ENCODE data around the gene SBF2. TPM values are rescaled to one million over a fixed set of nuclear protein-coding genes. Genes with fewer than 3 reads are reported as not detected.

The SBF2 gene
- total and polyA plus RNA-seq, 2 donors = 8.1 to 10.2 TPM

- H3K4me1 ChIP-seq (ENCODE audit: control insufficient read depth in 2 of 2, insufficient read depth in 2 of 2, low read length in 2 of 2) = no peaks in the 10 kb centered on the region
- 100% methylated on average over 2 of the region's 2 CpGs for WGBS
- no peaks in the 10 kb centered on the region for H3K9me3 ChIP-seq (ENCODE audit: control insufficient read depth in 2 of 2, insufficient read depth in 1 of 2, low read length in 1 of 2)
- DNase-seq (ENCODE audit: low read depth in 6 of 9, low spot score in 9 of 9) = no peak
- no peak overlapping the region for H3K4me3 ChIP-seq (ENCODE audit: low read length in 2 of 2)
- H3K27ac ChIP-seq (ENCODE audit: low read depth in 1 of 2, low read length in 1 of 2) = no peak overlapping the region
- no peaks in the 10 kb centered on the region for H3K27me3 ChIP-seq (ENCODE audit: control insufficient read depth in 2 of 2, insufficient read depth in 1 of 2, low read length in 1 of 2)
- H3K36me3 ChIP-seq (ENCODE audit: control insufficient read depth in 2 of 2, insufficient read depth in 2 of 2, low read length in 1 of 2) = no peaks in the 10 kb centered on the region
These were observed 96.9 kb downstream of the SBF2 start for GRCh38 chr11:10197091-10197490.

DNA sequence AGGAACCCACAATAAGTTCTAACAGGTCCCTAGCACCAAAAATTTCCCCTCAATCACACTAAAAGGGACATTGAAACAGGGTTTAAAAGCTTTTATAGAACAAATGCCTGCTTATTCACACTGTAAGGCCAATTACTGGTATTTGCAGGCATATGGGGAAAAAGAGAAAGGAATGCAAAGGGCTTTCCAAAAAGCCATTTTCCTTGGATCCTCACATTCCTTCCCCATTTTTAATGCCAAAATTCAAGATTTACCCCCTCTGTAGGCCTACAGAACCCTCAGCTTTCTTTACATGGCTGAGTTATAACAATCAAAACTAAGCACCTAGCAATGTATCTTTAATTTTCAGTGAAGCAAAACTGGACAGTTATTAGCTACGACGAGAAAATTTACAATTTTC is 102.0 kb downstream of the SBF2 start:
- DNase-seq (ENCODE audit: low read depth in 6 of 9, low spot score in 9 of 9) = no peak
- Histone ChIP-seq H3K9me3 (ENCODE audit: control insufficient read depth in 2 of 2, insufficient read depth in 1 of 2, low read length in 1 of 2) (no peaks in the 10 kb centered on the region), H3K4me1 (ENCODE audit: control insufficient read depth in 2 of 2, insufficient read depth in 2 of 2, low read length in 2 of 2) (no peaks in the 10 kb centered on the region), H3K27ac (ENCODE audit: low read depth in 1 of 2, low read length in 1 of 2) (no peak overlapping the region), H3K27me3 (ENCODE audit: control insufficient read depth in 2 of 2, insufficient read depth in 1 of 2, low read length in 1 of 2) (no peaks in the 10 kb centered on the region), H3K4me3 (ENCODE audit: low read length in 2 of 2) (no peak overlapping the region), H3K36me3 (ENCODE audit: control insufficient read depth in 2 of 2, insufficient read depth in 2 of 2, low read length in 1 of 2) (no peaks in the 10 kb centered on the region)
- WGBS = 98% methylated on average over 2 of the region's 2 CpGs

DNA sequence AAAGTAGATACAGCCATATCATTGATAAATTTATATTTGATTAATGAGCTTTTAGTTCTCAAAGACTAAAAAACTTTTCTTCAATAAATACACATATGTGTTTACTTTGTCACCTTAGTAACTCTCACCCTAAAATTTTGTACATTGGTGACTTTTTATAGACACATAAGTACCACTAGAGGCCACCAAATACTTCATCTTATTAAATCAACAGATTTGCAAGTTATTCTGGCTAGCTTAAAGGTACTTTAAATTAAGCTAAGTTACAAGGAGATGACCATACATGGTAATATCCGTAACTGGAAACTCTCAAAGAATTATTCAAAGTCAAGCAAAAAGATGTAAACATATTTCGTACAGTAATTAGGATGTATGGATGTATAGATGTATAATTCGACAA is 112.2 kb downstream of the SBF2 start:
- Histone ChIP-seq H3K4me3 (ENCODE audit: low read length in 2 of 2) (no peak overlapping the region), H3K4me1 (ENCODE audit: control insufficient read depth in 2 of 2, insufficient read depth in 2 of 2, low read length in 2 of 2) (no peaks in the 10 kb centered on the region), H3K36me3 (ENCODE audit: control insufficient read depth in 2 of 2, insufficient read depth in 2 of 2, low read length in 1 of 2) (no peaks in the 10 kb centered on the region), H3K27me3 (ENCODE audit: control insufficient read depth in 2 of 2, insufficient read depth in 1 of 2, low read length in 1 of 2) (no peaks in the 10 kb centered on the region), H3K9me3 (ENCODE audit: control insufficient read depth in 2 of 2, insufficient read depth in 1 of 2, low read length in 1 of 2) (no peaks in the 10 kb centered on the region), H3K27ac (ENCODE audit: low read depth in 1 of 2, low read length in 1 of 2) (no peak overlapping the region)
- WGBS = 97% methylated on average over 3 of the region's 3 CpGs
- DNase-seq (ENCODE audit: low read depth in 6 of 9, low spot score in 9 of 9) = peak in 1 of 9 donors; percentile 4

GRCh38 chr11:10164621-10165020 is 129.4 kb downstream of the SBF2 start:
- Histone ChIP-seq H3K36me3 (ENCODE audit: control insufficient read depth in 2 of 2, insufficient read depth in 2 of 2, low read length in 1 of 2) (no peaks in the 10 kb centered on the region), H3K4me1 (ENCODE audit: control insufficient read depth in 2 of 2, insufficient read depth in 2 of 2, low read length in 2 of 2) (no peaks in the 10 kb centered on the region), H3K27me3 (ENCODE audit: control insufficient read depth in 2 of 2, insufficient read depth in 1 of 2, low read length in 1 of 2) (no peaks in the 10 kb centered on the region), H3K4me3 (ENCODE audit: low read length in 2 of 2) (no peak overlapping the region), H3K9me3 (ENCODE audit: control insufficient read depth in 2 of 2, insufficient read depth in 1 of 2, low read length in 1 of 2) (no peaks in the 10 kb centered on the region), H3K27ac (ENCODE audit: low read depth in 1 of 2, low read length in 1 of 2) (no peak overlapping the region)
- DNase-seq (ENCODE audit: low read depth in 6 of 9, low spot score in 9 of 9) = no peak

DNA sequence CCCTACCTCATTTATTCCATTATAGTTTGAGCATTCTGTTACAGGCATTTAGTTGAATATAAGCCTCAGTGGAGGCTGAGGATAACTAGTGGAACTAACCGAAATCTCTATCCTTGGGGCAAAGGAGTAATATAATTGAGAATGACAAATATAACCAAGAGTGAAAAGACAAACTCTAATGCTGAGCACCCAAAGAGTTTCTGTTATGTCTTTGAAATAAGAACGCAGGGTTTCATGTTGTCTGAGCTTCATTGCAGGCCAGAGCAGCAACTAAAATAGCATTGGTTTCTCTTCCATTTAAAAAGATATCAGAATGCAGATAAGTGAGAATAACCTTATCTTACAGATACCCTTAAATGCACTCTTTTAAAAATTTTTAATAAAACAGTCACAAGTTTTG is 131.8 kb downstream of the SBF2 start:
- 99% methylated on average over 2 of the region's 2 CpGs for WGBS
- Histone ChIP-seq H3K4me1 (ENCODE audit: control insufficient read depth in 2 of 2, insufficient read depth in 2 of 2, low read length in 2 of 2) (no peaks in the 10 kb centered on the region), H3K27ac (ENCODE audit: low read depth in 1 of 2, low read length in 1 of 2) (no peak overlapping the region), H3K4me3 (ENCODE audit: low read length in 2 of 2) (no peak overlapping the region), H3K27me3 (ENCODE audit: control insufficient read depth in 2 of 2, insufficient read depth in 1 of 2, low read length in 1 of 2) (no peaks in the 10 kb centered on the region), H3K9me3 (ENCODE audit: control insufficient read depth in 2 of 2, insufficient read depth in 1 of 2, low read length in 1 of 2) (no peaks in the 10 kb centered on the region), H3K36me3 (ENCODE audit: control insufficient read depth in 2 of 2, insufficient read depth in 2 of 2, low read length in 1 of 2) (no peaks in the 10 kb centered on the region)
- DNase-seq (ENCODE audit: low read depth in 6 of 9, low spot score in 9 of 9) = no peak

DNA sequence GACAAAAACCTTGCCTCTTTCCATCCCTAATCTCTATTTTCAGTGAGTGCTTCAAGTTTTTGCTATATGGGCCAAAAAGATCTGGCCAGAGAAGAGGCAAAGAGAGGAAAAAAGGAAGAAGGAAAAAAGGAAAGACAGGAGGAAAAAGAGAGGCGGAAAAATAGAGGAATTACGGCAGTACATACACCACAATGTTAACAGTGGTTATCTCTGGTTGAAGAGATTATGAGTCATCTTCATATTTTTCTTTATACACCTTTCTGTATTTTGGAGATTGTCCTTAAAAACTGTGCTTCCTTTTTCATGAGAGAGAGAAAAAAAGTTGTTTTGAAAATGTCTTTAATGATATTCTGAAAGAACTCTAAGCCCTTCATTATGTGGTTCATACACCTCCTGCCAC is 133.7 kb downstream of the SBF2 start:
- WGBS = 97% methylated on average over 2 of the region's 2 CpGs
- Histone ChIP-seq H3K4me1 (ENCODE audit: control insufficient read depth in 2 of 2, insufficient read depth in 2 of 2, low read length in 2 of 2) (no peaks in the 10 kb centered on the region), H3K27ac (ENCODE audit: low read depth in 1 of 2, low read length in 1 of 2) (no peak overlapping the region), H3K27me3 (ENCODE audit: control insufficient read depth in 2 of 2, insufficient read depth in 1 of 2, low read length in 1 of 2) (no peaks in the 10 kb centered on the region), H3K4me3 (ENCODE audit: low read length in 2 of 2) (no peak overlapping the region), H3K36me3 (ENCODE audit: control insufficient read depth in 2 of 2, insufficient read depth in 2 of 2, low read length in 1 of 2) (no peaks in the 10 kb centered on the region), H3K9me3 (ENCODE audit: control insufficient read depth in 2 of 2, insufficient read depth in 1 of 2, low read length in 1 of 2) (peaks cover 0 to 9% of the 10 kb centered on the region in 2 donors)
- DNase-seq (ENCODE audit: low read depth in 6 of 9, low spot score in 9 of 9) = no peak

DNA sequence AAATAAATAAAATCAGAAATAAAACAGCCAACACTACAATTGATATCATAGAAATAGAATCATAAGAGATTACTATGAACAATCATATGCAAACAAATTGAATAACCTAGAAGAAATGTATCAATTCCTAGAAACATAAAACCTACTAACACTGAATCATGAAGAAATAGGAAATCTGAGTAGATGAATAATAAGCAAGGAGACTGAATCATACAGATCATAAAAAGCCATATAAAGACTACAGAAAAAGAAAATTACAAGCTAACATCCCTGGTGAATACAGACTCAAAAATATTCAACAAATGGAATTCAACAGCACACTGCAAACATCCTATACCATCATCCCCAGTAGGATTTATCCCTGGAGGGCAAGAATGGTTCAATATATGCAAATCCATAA is 135.6 kb downstream of the SBF2 start:
- peaks cover 0 to 9% of the 10 kb centered on the region in 2 donors for H3K9me3 ChIP-seq (ENCODE audit: control insufficient read depth in 2 of 2, insufficient read depth in 1 of 2, low read length in 1 of 2)
- no peaks in the 10 kb centered on the region for H3K4me1 ChIP-seq (ENCODE audit: control insufficient read depth in 2 of 2, insufficient read depth in 2 of 2, low read length in 2 of 2)
- no peaks in the 10 kb centered on the region for H3K36me3 ChIP-seq (ENCODE audit: control insufficient read depth in 2 of 2, insufficient read depth in 2 of 2, low read length in 1 of 2)
- DNase-seq (ENCODE audit: low read depth in 6 of 9, low spot score in 9 of 9) = no peak
- H3K4me3 ChIP-seq (ENCODE audit: low read length in 2 of 2) = no peak overlapping the region
- no peak overlapping the region for H3K27ac ChIP-seq (ENCODE audit: low read depth in 1 of 2, low read length in 1 of 2)
- H3K27me3 ChIP-seq (ENCODE audit: control insufficient read depth in 2 of 2, insufficient read depth in 1 of 2, low read length in 1 of 2) = no peaks in the 10 kb centered on the region

- DNase-seq (ENCODE audit: low read depth in 6 of 9, low spot score in 9 of 9) = no peak
These were observed 138.1 kb downstream of the SBF2 start for GRCh38 chr11:10155793-10156490.

DNA sequence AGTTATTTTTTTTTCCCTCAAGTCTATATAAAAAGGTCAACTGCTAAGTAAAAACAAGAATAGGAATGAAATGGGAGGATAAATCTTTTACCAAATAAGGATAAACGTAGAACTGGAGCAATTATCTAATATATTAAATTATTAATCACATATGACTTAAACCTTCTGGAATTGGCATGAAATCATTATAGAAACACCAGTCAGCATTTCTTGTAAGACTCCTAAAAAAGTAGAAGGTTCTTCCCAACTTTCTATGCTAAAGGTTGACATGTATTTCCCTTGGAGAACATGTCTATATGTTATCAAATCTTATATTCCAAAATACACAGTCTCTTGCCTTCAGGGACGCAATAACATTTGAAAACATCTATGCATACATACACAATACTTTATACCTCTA is 143.2 kb downstream of the SBF2 start:
- no peaks in the 10 kb centered on the region for H3K4me1 ChIP-seq (ENCODE audit: control insufficient read depth in 2 of 2, insufficient read depth in 2 of 2, low read length in 2 of 2)
- 99% methylated on average over 2 of the region's 2 CpGs for WGBS
- no peak for DNase-seq (ENCODE audit: low read depth in 6 of 9, low spot score in 9 of 9)
- H3K27me3 ChIP-seq (ENCODE audit: control insufficient read depth in 2 of 2, insufficient read depth in 1 of 2, low read length in 1 of 2) = no peaks in the 10 kb centered on the region
- H3K4me3 ChIP-seq (ENCODE audit: low read length in 2 of 2) = no peak overlapping the region
- H3K9me3 ChIP-seq (ENCODE audit: control insufficient read depth in 2 of 2, insufficient read depth in 1 of 2, low read length in 1 of 2) = peaks cover 0 to under 1% of the 10 kb centered on the region in 2 donors
- no peak overlapping the region for H3K27ac ChIP-seq (ENCODE audit: low read depth in 1 of 2, low read length in 1 of 2)
- no peaks in the 10 kb centered on the region for H3K36me3 ChIP-seq (ENCODE audit: control insufficient read depth in 2 of 2, insufficient read depth in 2 of 2, low read length in 1 of 2)

More at GRCh38 chr11:10155793-10156490, 138.1 kb downstream of the SBF2 start:
- Histone ChIP-seq H3K9me3 (ENCODE audit: control insufficient read depth in 2 of 2, insufficient read depth in 1 of 2, low read length in 1 of 2) (peaks cover 0 to 9% of the 10 kb centered on the region in 2 donors), H3K4me1 (ENCODE audit: control insufficient read depth in 2 of 2, insufficient read depth in 2 of 2, low read length in 2 of 2) (no peaks in the 10 kb centered on the region), H3K27me3 (ENCODE audit: control insufficient read depth in 2 of 2, insufficient read depth in 1 of 2, low read length in 1 of 2) (no peaks in the 10 kb centered on the region), H3K36me3 (ENCODE audit: control insufficient read depth in 2 of 2, insufficient read depth in 2 of 2, low read length in 1 of 2) (no peaks in the 10 kb centered on the region), H3K4me3 (ENCODE audit: low read length in 2 of 2) (no peak overlapping the region), H3K27ac (ENCODE audit: low read depth in 1 of 2, low read length in 1 of 2) (no peak overlapping the region)
- WGBS = 97% methylated on average over 17 of the region's 17 CpGs

Measured in thymus (tissue), 11 donors.